ENCODE results near the gene BICC1. TPM values are rescaled to one million over a fixed set of nuclear protein-coding genes. Genes with fewer than 3 reads are reported as not detected.
A peak's percentile ranks its signal among the peaks of the same experiment; 100 is the strongest.

Gene BICC1
- total and polyA plus RNA-seq, 2 donors (not counting 1 experiment from before 2014, with no cell fraction given), result 22.6 to 64.7 TPM

DNA sequence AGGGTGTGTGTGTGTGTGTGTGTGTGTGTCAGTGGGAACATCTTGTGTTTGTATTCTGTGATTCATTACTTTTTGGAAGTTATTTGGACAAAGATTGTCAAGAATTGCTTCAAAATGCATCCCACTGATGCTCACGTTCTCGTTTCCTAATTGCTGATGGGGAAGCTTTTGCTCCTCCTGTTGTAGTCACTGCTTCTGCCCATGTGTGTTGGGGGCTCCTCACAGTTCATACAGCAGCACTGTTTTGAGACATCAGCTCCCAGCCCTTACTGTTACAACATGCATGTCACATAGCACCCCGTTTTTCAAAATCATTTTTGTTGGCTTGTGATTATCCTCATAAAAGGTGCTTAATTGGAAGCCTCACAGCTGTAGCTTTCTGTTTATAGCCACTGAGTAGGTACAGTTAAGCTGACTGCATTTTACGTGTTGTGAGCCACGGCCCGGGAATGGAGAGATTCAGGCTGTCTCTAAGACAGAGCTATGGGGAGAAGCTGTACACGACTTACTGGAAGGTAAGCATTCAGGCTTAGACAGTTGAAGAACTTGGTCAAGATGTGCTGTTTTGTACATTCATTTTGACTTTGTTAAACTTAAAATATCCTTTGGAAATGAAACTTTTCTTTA is 87.4 kb downstream of the BICC1 start:
- DNase-seq (ENCODE audit: low read depth in 2 of 2), result no peak
- H3K9me3 ChIP-seq (ENCODE audit: control insufficient read depth, insufficient read depth, low read depth, low read length), result no peaks in the 10 kb centered on the region
- no peak overlapping the region for H3K27ac ChIP-seq (ENCODE audit: insufficient read depth, low read length)
- TF ChIP-seq CTCF (conservative IDR thresholded peaks at IDR 0.05 in 1 of 2, IDR thresholded peaks at IDR 0.05 in 1 of 2; ENCODE audit: low read depth in 1 of 2, low read length in 2 of 2) (no peak), EZH2 (IDR thresholded peaks at IDR 0.05; ENCODE audit: low read length, missing control alignments) (no peak)
- no peak overlapping the region for H2AFZ ChIP-seq (ENCODE audit: low read length)
- no peaks in the 10 kb centered on the region for H4K20me1 ChIP-seq (ENCODE audit: control insufficient read depth, extremely low read depth, insufficient read depth, low read length)
- no peaks in the 10 kb centered on the region for H3K27me3 ChIP-seq (ENCODE audit: control insufficient read depth, insufficient read depth, low read length)
- no peaks in the 10 kb centered on the region for H3K4me1 ChIP-seq (ENCODE audit: control insufficient read depth, extremely low read depth, insufficient read depth, low read length)
- H3K9ac ChIP-seq (ENCODE audit: insufficient read depth, low read length), result no peak overlapping the region
- no peaks in the 10 kb centered on the region for H3K79me2 ChIP-seq (ENCODE audit: control insufficient read depth, insufficient read depth, low read length)
- H3K4me2 ChIP-seq (ENCODE audit: extremely low read depth, insufficient read depth, low read length), result no peak overlapping the region
- no peak overlapping the region for H3K4me3 ChIP-seq (replicated peaks in 1 of 4; ENCODE audit: control extremely low read depth in 1 of 4, insufficient read depth in 1 of 4, low read depth in 3 of 4, low read length in 4 of 4)
- H3K36me3 ChIP-seq (ENCODE audit: control insufficient read depth, insufficient read depth, low read length), result no peaks in the 10 kb centered on the region

- DNase-seq (ENCODE audit: low read depth in 2 of 2), result peak in 1 of 2 donors; percentile 56
- H3K27me3 ChIP-seq (ENCODE audit: control insufficient read depth, insufficient read depth, low read length), result no peaks in the 10 kb centered on the region
- H3K4me2 ChIP-seq (ENCODE audit: extremely low read depth, insufficient read depth, low read length), result peak overlapping the region; percentile 16
- peaks cover 12% of the 10 kb centered on the region for H3K4me1 ChIP-seq (ENCODE audit: control insufficient read depth, extremely low read depth, insufficient read depth, low read length)
- no peak for TF ChIP-seq EZH2 (IDR thresholded peaks at IDR 0.05; ENCODE audit: low read length, missing control alignments)
- no peak for TF ChIP-seq CTCF (conservative IDR thresholded peaks at IDR 0.05 in 1 of 2, IDR thresholded peaks at IDR 0.05 in 1 of 2; ENCODE audit: low read depth in 1 of 2, low read length in 2 of 2)
- H3K79me2 ChIP-seq (ENCODE audit: control insufficient read depth, insufficient read depth, low read length), result no peaks in the 10 kb centered on the region
- no peak overlapping the region for H3K9ac ChIP-seq (ENCODE audit: insufficient read depth, low read length)
- H3K9me3 ChIP-seq (ENCODE audit: control insufficient read depth, insufficient read depth, low read depth, low read length), result no peaks in the 10 kb centered on the region
- no peaks in the 10 kb centered on the region for H3K36me3 ChIP-seq (ENCODE audit: control insufficient read depth, insufficient read depth, low read length)
- H3K4me3 ChIP-seq (replicated peaks in 1 of 4; ENCODE audit: control extremely low read depth in 1 of 4, insufficient read depth in 1 of 4, low read depth in 3 of 4, low read length in 4 of 4), result no peak overlapping the region
- no peak overlapping the region for H2AFZ ChIP-seq (ENCODE audit: low read length)
- H4K20me1 ChIP-seq (ENCODE audit: control insufficient read depth, extremely low read depth, insufficient read depth, low read length), result no peaks in the 10 kb centered on the region
- no peak overlapping the region for H3K27ac ChIP-seq (ENCODE audit: insufficient read depth, low read length)
Measured at GRCh38 chr10:58608351-58608750, 95.7 kb downstream of the BICC1 start.

- H3K79me2 ChIP-seq (ENCODE audit: control insufficient read depth, insufficient read depth, low read length), result no peaks in the 10 kb centered on the region
- no peaks in the 10 kb centered on the region for H3K27me3 ChIP-seq (ENCODE audit: control insufficient read depth, insufficient read depth, low read length)
- H3K4me3 ChIP-seq (replicated peaks in 1 of 4; ENCODE audit: control extremely low read depth in 1 of 4, insufficient read depth in 1 of 4, low read depth in 3 of 4, low read length in 4 of 4), result no peak overlapping the region
- H3K9me3 ChIP-seq (ENCODE audit: control insufficient read depth, insufficient read depth, low read depth, low read length), result no peaks in the 10 kb centered on the region
- H3K27ac ChIP-seq (ENCODE audit: insufficient read depth, low read length), result peak overlapping the region; percentile 9
- H3K36me3 ChIP-seq (ENCODE audit: control insufficient read depth, insufficient read depth, low read length), result no peaks in the 10 kb centered on the region
- H3K9ac ChIP-seq (ENCODE audit: insufficient read depth, low read length), result no peak overlapping the region
- H3K4me2 ChIP-seq (ENCODE audit: extremely low read depth, insufficient read depth, low read length), result peak overlapping the region; percentile 16
- no peaks in the 10 kb centered on the region for H4K20me1 ChIP-seq (ENCODE audit: control insufficient read depth, extremely low read depth, insufficient read depth, low read length)
- TF ChIP-seq CTCF (conservative IDR thresholded peaks at IDR 0.05 in 1 of 2, IDR thresholded peaks at IDR 0.05 in 1 of 2; ENCODE audit: low read depth in 1 of 2, low read length in 2 of 2), result no peak
- TF ChIP-seq EZH2 (IDR thresholded peaks at IDR 0.05; ENCODE audit: low read length, missing control alignments), result no peak
- DNase-seq (ENCODE audit: low read depth in 2 of 2), result no peak
- peaks cover 12% of the 10 kb centered on the region for H3K4me1 ChIP-seq (ENCODE audit: control insufficient read depth, extremely low read depth, insufficient read depth, low read length)
- no peak overlapping the region for H2AFZ ChIP-seq (ENCODE audit: low read length)
Measured at GRCh38 chr10:58608826-58609531, 96.3 kb downstream of the BICC1 start.
